GM18520 (cell line): ENCODE data around the gene CENATAC.
A peak's percentile ranks its signal among the peaks of the same experiment; 100 is the strongest.
"Not testable (repeated sequence)": the region's sequence is repeated elsewhere in the genome, so short reads cannot be mapped to it uniquely, and the experiment has no call there.

Source experiments
- ATAC-seq: cut with Tn5 transposase; IDR thresholded peaks from one replicate; pipeline ENCODE4 v1.9.1; 2021; ENCODE audit not compliant: unreplicated experiment

CENATAC gene

DNA sequence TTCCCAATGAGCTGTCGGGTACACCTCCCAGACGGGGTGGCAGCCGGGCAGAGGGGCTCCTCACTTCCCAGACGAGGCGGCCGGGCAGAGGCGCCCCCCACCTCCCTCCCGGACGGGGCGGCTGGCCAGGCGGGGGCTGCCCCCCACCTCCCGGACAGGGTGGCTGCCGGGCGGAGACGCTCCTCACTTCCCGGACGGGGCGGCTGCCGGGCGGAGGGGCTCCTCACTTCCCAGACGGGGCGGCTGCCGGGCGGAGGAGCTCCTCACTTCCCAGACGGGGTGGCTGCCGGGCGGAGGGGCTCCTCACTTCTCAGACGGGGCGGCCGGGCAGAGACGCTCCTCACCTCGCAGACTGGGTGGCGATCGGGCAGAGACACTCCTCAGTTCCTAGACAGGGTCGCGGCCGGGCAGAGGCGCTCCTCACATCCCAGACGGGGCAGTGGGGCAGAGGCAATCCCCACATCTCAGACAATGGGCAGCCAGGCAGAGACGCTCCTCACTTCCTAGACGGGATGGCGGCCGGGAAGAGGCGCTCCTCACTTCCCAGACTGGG is 6.4 kb upstream of the CENATAC start:
- ATAC-seq, result not testable (repeated sequence)

DNA sequence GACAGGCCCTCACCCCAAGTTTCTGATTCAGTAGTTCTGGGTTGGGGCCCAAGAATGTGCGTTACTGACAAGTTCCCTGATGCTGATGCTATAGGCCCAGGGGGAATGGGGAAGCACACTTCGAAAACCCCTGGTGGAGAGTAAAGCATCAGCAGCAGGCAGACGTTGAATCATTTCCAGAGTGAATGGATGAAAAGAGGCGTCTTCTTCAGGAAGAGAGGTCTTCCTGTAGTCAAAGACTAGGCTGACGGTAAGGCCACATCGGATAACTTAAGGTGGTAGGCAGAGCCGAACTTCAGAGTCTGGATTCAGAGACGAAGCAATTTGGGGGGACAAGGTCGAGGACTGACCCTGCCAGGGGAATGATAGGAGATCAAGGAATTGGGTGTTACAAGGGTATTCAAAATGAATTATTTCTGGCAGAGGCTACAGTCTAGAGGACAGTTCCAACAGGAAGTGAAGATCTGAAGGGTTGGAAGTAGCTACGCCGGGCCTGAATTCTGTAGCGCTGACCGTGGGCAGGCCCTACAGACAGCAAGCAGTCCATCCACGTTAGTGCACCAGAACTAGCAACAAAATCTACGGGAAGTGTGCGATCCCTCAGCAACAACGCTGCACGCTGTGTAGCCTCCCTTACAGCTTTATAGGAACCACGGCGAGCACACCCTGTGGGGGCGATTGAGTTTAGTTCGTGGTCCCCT is 862 bp upstream of the CENATAC start:
- no peak for ATAC-seq

- peak; percentile 3 for ATAC-seq
Measured at GRCh38 chr11:118998388-118998717, 415 bp downstream of the CENATAC start.

- ATAC-seq, result no peak
Measured at GRCh38 chr11:118998822-118999221, 884 bp downstream of the CENATAC start.

- no peak for ATAC-seq
Measured at GRCh38 chr11:119000906-119001305, 3.0 kb downstream of the CENATAC start.

GRCh38 chr11:119006656-119007055 is 8.7 kb downstream of the CENATAC start:
- no peak for ATAC-seq

GRCh38 chr11:119011476-119012053 is 13.6 kb downstream of the CENATAC start:
- ATAC-seq, result no peak

- ATAC-seq, result no peak
Measured at GRCh38 chr11:119012629-119013170, 14.8 kb downstream of the CENATAC start.

DNA sequence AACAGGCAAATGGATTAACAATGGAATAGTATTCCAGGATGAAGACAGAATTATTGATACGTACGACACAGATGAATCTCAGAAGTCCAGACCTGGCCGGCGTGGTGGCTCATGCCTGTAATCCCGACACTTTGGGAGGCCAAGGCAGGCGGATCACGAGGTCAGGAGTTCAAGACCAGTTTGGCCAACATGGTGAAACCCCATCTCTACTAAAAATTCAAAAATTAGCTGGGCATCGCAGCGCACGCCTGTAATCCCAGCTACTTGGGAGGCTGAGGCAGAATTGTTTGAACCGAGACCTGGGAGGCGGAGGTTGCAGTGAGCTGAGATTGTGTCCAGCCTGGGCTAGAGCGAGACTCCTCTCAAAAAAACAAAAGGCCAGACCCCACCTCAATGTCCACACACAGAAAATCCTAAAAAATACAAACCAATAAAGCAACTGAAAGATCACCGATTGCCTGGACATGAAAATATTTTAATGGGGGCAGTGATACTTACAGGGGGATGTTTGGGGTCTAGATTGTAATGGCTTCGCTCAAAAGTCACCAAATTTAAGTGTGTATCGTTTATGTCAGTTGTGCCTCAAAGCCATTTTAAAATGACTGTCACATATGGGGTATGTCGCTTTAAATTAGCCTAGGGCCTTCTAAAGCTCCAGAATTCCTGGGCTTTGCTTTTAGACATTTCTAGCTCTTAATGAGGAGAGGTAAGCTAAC is 16.4 kb downstream of the CENATAC start:
- ATAC-seq, result no peak

- ATAC-seq, result no peak
Measured at GRCh38 chr11:119015054-119015611, 17.2 kb downstream of the CENATAC start.

DNA sequence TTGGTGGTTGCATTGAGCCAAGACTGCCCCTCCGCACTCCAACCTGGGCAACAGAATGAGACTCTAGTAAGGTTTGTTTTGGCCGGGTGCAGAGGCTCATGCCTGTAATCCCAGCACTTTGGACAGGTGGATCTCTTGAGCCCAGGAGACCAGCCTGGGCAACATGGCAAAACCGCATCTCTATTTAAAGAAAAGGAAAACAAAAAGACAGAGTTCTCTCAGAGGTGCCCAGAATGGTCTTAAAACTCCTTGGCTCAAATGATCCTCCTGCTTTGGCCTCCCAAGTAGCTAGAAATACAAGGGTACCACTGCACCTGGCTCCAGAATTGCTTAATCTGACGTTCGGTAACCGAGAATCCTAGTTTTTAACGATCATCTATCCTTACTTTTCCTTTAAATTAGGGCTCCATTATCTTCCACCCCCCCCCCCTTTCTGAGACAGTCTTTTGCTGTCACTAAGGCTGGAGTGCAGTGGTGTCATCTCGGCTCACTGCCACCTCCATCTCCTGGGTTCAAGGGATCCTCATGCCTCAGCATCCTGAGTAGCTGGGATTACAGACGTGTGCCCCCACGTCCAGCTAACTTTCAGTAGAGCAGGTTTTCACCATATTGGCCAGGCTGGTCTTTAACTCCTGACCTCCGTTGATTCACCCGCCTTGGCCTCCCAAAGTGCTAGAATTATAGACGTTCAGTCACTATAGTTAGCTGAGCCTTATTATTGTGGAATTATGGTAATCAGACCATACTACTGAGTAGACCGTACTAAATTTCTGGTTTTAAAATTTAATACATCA is 18.5 kb downstream of the CENATAC start:
- no peak for ATAC-seq

GRCh38 chr11:119017377-119017776 is 19.4 kb downstream of the CENATAC start:
- ATAC-seq, result not testable (repeated sequence)

DNA sequence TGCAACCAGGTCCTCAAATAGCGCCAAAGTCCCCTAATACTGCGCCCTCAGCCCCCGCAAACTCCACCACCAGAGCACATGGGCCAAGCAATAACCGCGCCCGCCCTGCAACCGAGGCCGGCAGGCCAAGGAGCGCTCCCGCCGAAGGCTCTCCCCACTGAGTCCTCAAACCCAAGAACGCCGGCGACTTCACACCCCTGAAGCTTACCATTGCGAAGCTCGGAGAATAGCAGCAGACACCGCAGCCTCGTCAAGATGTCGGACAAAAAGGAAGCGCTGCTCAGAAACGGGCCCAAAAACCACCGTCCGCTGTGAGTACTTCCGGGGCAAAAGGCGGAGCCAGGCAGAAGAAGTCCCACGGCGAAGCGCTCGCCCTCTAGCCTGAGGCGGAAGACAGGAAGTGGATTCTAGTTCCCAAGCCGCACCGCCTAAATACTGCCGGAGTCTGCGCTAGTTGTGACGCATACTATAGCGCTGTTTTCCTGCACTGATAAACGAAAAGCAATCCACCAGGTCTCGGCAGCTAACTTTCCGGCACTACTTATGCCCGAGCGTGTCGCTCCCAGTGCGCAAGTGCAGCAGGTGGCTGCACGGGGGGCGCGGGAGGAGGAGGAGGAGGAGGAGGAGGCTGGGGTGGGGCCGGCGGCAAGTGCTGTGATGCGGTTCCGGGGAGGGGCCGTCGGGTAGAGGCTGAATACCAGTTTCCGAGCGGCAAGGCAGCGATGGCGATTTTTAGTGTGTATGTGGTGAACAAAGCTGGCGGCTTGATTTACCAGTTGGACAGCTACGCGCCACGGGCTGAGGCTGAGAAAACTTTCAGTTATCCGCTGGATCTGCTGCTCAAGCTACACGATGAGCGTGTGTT is 20.4 kb downstream of the CENATAC start, which contains the start of the genes RPS25 and TRAPPC4:
Gene RPS25 (minus strand): TSS at position 270 of the 865 bp plus-strand sequence. CDS start 59 bp downstream, at position 211.
Gene TRAPPC4 (plus strand): TSS at position 693 of the 865 bp plus-strand sequence. CDS start 30 bp downstream, at position 723.
- peak; percentile 81 for ATAC-seq

- ATAC-seq, result no peak
Measured at GRCh38 chr11:119019996-119020395, 22.1 kb downstream of the CENATAC start.

DNA sequence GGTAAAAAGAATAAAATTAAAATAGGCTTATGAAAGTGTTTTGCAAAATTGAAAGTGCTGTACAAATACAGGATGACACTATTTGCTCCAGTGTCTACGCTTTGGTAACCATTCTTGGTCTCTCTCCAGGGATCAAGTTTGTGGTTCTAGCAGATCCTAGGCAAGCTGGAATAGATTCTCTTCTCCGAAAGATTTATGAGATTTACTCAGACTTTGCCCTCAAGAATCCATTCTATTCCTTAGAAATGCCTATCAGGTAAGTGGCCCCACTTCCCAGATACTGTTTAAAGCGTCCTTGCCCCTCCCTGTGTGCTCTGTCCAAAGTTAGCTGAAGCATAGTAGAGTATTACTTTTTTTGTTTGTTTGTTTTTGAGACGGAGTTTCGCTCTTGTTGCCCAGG is 23.7 kb downstream of the CENATAC start:
- no peak for ATAC-seq

DNA sequence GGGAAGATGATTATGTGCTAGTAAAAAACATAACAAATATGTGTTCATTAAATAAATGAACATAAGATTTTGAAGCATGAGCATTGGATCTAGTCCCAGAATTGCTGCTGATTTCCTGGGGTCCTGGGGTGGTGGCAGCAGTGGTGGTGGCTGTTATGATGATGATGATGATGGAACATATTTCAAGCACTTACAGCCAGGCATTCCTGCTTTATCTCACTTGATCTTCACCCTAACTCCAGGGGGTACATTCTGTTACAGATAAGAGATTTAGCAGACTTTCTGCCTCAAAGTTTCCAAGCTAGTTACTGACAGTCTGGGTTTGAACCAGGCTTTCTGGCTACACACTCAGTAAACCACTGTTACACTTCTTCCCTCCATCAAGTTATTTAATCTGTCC is 25.8 kb downstream of the CENATAC start:
- ATAC-seq, result no peak

DNA sequence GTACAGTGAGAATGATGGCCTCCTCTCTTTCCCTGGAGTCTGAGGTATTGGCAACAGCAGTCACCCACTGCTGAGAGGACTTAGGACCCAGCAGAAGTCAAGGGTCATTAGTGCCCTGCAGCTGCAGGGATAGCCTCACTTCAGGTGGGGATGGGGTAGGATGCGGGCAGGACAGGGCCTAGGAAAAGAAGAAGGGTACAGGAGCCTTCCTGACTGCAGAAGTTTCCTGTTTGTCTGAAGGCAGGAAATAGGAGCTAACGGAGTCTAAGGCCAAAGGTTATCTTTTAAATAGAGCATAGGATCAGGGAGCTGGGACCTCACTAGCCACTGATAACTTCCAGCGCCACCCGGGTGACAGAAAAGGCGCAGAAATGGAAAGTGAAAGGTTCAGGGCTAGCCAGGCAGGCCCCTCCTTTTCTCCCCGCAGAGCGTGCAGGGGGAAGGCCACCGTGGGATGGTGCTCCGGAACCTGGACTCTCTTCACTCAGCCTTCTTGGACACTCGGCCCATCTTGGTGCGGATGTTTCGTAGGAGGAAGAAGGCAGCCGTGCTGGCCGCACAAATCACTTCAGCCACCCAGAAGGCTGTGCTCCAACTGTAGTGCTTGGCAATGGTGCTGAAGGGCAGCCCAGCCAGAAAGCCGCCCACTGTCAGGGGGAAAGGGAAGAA is 26.6 kb downstream of the CENATAC start:
- ATAC-seq, result no peak

DNA sequence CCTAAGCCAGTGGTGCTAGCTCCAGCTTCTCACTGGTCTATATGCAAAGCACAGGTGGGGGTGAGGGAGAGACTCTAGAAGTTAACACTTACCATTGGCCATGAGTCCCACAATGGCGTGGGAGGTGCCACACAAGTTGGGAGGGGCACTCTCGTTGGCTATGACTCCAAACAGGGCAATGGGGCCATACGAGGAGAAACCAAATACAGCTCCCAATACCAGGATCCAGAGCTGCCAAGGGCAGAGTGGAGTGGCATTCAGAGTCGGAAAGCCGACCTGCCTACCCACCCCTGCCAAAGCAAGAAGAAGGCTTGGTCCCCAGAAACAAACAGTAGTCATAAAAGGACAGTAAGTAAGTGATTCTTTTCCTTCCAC is 27.1 kb downstream of the CENATAC start:
- no peak for ATAC-seq

DNA sequence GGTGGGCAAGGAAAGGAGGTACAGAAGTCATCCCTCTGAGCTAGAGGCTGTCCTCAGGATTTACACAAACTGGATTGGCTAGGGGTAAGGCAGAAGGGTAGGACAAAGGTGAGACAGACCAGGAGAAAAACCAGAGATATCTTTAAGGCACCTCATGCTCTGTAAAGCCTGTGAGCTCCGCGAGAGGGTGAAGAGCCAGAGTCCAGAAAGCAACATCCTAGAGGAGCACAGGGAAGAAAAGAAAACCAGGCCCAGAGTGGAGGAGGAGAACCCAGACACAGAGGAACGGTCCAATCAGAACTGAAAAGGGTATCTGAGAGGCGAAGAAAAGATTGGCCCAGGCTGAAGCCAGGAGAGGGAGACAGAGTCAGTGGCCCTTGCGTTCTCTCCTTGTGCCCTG is 27.6 kb downstream of the CENATAC start:
- no peak for ATAC-seq
